Fibroblast of upper back skin (primary cell): ENCODE measurements around the gene KLHDC10.
A peak's percentile ranks its signal among the peaks of the same experiment; 100 is the strongest.
"Not testable (repeated sequence)": the region's sequence is repeated elsewhere in the genome, so short reads cannot be mapped to it uniquely, and the experiment has no call there.

Experiments
- DNase-seq: peaks from one replicate; pipeline ENCODE4 v3.0.0-alpha.2; 2013

KLHDC10 gene

GRCh38 chr7:130079846-130080394, 9.6 kb downstream of the KLHDC10 start:
- no peak for DNase-seq

- not testable (repeated sequence) for DNase-seq
Measured at GRCh38 chr7:130083497-130083896, 13.2 kb downstream of the KLHDC10 start.

- DNase-seq, result no peak
Measured at GRCh38 chr7:130084037-130084875, 13.9 kb downstream of the KLHDC10 start.

- DNase-seq, result not testable (repeated sequence)
Measured at GRCh38 chr7:130085235-130085634, 14.9 kb downstream of the KLHDC10 start.

GRCh38 chr7:130086938-130087337, 16.6 kb downstream of the KLHDC10 start:
- DNase-seq, result no peak

- DNase-seq, result peak; percentile 68
Measured at GRCh38 chr7:130087364-130087763, 17.0 kb downstream of the KLHDC10 start.

GRCh38 chr7:130090745-130091532, 20.6 kb downstream of the KLHDC10 start:
- DNase-seq, result no peak

GRCh38 chr7:130091999-130092398, 21.7 kb downstream of the KLHDC10 start:
- DNase-seq, result no peak

GRCh38 chr7:130092598-130092997, 22.3 kb downstream of the KLHDC10 start:
- DNase-seq, result no peak

- DNase-seq, result peak; percentile 10
Measured at GRCh38 chr7:130095812-130096211, 25.5 kb downstream of the KLHDC10 start.

GRCh38 chr7:130096243-130096827, 26.0 kb downstream of the KLHDC10 start:
- DNase-seq, result peak; percentile 27

- DNase-seq, result no peak
Measured at GRCh38 chr7:130099331-130099730, 29.0 kb downstream of the KLHDC10 start.

- no peak for DNase-seq
Measured at GRCh38 chr7:130102588-130102987, 32.3 kb downstream of the KLHDC10 start.

GRCh38 chr7:130107949-130108674, 37.8 kb downstream of the KLHDC10 start:
- DNase-seq, result no peak

GRCh38 chr7:130108809-130109208, 38.5 kb downstream of the KLHDC10 start:
- DNase-seq, result no peak

- DNase-seq, result no peak
Measured at GRCh38 chr7:130112093-130112492, 41.8 kb downstream of the KLHDC10 start.

- DNase-seq, result no peak
Measured at GRCh38 chr7:130112662-130113425, 42.5 kb downstream of the KLHDC10 start.

GRCh38 chr7:130113426-130113805, 43.1 kb downstream of the KLHDC10 start:
- not testable (repeated sequence) for DNase-seq

- no peak for DNase-seq
Measured at GRCh38 chr7:130113887-130114286, 43.6 kb downstream of the KLHDC10 start.

- no peak for DNase-seq
Measured at GRCh38 chr7:130114374-130114773, 44.0 kb downstream of the KLHDC10 start.

GRCh38 chr7:130114776-130115175, 44.4 kb downstream of the KLHDC10 start:
- DNase-seq, result no peak

- DNase-seq, result no peak
Measured at GRCh38 chr7:130118294-130118693, 48.0 kb downstream of the KLHDC10 start.
